Bronchial epithelial cell (primary cell): ENCODE results near the gene SIM2. TPM values are rescaled to one million over a fixed set of nuclear protein-coding genes. Genes with fewer than 3 reads are reported as not detected.

Source experiments
- DNase-seq: peaks from one replicate; pipeline ENCODE4 v3.0.0-alpha.2; 2010; ENCODE audit warnings: low read depth
- FAIRE-seq: peaks from 2 replicates; lab custom pipeline; 2011; peaks lifted over from hg19 to GRCh38; lab: Jason Lieb, UNC
- H3K27me3 ChIP-seq: 2 replicates; pipeline ENCODE4 v1.5.1; 2011; ENCODE audit warnings: low read length; ENCODE audit not compliant: control insufficient read depth, insufficient read depth
- H3K36me3 ChIP-seq: 2 replicates; pipeline ENCODE4 v1.5.1; 2011; ENCODE audit warnings: low read length; ENCODE audit not compliant: control insufficient read depth, insufficient read depth
- H3K4me3 ChIP-seq: 2 replicates; pipeline ENCODE4 v1.5.1; 2011; ENCODE audit warnings: mild to moderate bottlenecking, low read depth, low read length, control low read depth
- total RNA-seq: library from RNA; depleted of rRNA; stranded (reverse); fragments of >200 nt; gene quantifications from 2 replicates; pipeline ENCODE4 v1.2.1, GENCODE V29; 2014
- TF ChIP-seq, protein P1 (sequence below): IDR thresholded peaks from 2 replicates; pipeline ENCODE4 v1.5.1; 2011; ENCODE audit warnings: mild to moderate bottlenecking, moderate library complexity, low read length, control low read depth, inconsistent platforms; ENCODE audit not compliant: insufficient read depth, severe bottlenecking

The SIM2 gene
- total RNA-seq, 1 donor from 2014 or later = 0.26 TPM

DNA sequence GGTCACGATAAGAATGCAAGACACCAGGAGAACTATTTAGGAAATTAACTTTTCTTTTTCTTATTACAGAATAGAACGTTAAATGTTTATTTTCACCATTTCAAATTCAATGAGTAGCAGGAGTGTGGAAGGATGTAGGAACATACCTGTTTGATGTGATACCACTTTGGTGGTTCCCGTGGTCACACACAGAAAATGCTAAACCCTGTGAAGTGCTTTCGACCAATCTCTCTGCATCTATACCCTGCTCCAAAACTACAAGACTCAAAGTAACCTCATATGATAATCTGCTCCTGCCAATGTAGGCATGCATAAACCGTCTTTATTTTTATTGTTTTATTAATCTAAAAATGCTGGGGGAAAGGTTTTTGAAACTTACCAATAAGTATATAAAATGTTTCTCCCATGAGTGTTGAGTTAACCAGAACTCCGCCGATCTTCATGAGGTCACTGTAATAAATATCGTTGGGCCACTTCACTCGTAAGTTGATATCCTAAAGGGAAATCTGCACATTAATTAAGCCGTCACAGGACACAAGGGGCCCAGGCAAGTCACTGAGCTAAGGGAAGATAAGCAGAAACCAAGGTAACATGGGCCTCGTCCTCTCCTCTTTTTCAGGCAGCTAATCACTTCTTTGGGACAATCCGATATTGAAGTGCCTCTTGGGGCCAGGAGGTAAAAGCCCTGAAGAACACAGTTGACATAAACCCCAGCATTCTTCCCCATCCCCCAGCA is 60.6 kb downstream of the SIM2 start:
- DNase-seq = no peak
- H3K36me3 ChIP-seq = no peaks in the 10 kb centered on the region
- no peak overlapping the region for H3K4me3 ChIP-seq
- FAIRE-seq = peak; percentile 28
- TF ChIP-seq, protein P1, sequence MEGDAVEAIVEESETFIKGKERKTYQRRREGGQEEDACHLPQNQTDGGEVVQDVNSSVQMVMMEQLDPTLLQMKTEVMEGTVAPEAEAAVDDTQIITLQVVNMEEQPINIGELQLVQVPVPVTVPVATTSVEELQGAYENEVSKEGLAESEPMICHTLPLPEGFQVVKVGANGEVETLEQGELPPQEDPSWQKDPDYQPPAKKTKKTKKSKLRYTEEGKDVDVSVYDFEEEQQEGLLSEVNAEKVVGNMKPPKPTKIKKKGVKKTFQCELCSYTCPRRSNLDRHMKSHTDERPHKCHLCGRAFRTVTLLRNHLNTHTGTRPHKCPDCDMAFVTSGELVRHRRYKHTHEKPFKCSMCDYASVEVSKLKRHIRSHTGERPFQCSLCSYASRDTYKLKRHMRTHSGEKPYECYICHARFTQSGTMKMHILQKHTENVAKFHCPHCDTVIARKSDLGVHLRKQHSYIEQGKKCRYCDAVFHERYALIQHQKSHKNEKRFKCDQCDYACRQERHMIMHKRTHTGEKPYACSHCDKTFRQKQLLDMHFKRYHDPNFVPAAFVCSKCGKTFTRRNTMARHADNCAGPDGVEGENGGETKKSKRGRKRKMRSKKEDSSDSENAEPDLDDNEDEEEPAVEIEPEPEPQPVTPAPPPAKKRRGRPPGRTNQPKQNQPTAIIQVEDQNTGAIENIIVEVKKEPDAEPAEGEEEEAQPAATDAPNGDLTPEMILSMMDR = no peak
- no peaks in the 10 kb centered on the region for H3K27me3 ChIP-seq

DNA sequence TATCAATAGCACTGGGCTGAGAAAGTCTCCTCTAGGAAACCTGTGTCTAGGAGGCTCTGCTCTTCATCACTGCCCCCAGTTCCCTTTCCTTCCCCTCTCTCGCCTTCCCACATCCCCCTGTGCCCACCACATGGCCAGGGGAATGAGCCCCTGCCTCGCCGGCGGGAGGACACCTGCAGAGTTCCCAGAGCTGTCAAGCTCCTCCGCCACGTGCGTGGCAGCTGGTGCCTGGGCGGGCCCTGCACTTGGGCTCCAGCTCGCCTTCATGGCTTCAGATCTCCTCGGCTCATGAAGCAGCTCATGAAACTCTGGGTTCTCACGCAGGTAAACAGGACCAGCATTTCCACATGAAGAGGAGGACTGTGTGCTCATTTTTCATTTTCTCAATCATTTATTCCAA is 62.8 kb downstream of the SIM2 start:
- no peak for FAIRE-seq
- TF ChIP-seq, protein P1 = no peak
- DNase-seq = no peak
- Histone ChIP-seq H3K4me3 (no peak overlapping the region), H3K36me3 (no peaks in the 10 kb centered on the region), H3K27me3 (no peaks in the 10 kb centered on the region)

DNA sequence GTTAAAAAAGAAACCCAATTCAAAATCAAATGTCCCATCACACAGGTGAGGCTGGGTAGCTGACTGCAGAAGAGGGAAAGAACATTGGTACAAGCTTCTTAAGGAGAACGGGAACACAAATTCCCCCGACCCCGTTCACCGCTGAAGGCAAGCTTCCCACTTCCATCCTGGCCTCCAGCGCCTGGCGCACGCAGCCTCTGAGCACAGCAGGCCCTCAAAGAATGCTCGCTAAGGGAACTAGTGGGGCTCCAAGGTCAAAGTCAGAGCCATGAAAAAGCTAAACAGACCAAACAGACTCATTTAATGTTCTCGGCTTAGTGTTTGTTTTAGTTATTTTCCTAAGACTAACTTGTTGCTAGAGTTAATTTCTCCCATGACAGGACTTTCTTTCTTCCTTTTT is 63.7 kb downstream of the SIM2 start:
- no peak for DNase-seq
- H3K4me3 ChIP-seq = no peak overlapping the region
- TF ChIP-seq, protein P1 = no peak
- H3K27me3 ChIP-seq = no peaks in the 10 kb centered on the region
- H3K36me3 ChIP-seq = no peaks in the 10 kb centered on the region
- no peak for FAIRE-seq

DNA sequence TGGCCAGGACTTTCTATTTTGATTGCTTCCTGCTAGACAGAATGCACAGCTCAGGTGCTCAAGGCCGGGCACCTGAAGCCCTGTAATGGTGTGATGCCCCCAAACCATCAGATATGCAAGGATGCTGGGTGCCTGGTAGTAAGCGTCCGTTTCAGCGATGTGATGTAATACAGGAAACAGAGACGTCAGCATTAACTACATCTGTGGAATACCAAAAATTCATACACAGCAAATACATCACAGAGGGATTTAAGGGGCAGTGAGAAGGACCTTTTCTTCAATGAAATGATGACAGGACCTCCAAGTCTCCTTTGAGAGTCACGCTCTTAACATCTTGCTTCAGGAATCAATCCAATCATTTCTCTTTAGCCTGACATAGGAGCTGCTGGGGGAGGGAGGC is 64.4 kb downstream of the SIM2 start:
- TF ChIP-seq, protein P1 = no peak
- DNase-seq = no peak
- H3K27me3 ChIP-seq = no peaks in the 10 kb centered on the region
- no peak for FAIRE-seq
- no peak overlapping the region for H3K4me3 ChIP-seq
- H3K36me3 ChIP-seq = no peaks in the 10 kb centered on the region

DNA sequence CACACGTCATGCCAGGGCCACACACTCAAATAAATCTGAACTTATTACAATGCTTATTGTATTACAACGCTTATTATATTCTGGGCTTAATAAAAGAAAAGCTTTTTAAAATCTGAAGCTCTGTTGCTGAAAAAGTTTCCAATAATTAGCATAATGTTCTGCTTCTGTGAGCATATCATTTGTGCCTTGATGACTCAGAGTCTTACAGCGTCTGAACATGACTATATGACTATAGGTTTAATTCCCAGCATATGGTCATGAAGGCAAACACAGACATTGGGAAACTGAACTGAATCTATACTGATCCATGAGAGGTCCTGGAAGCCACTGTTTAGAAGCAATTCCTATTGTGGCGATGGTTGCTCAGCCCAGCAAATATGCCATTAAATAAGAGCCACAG is 66.3 kb downstream of the SIM2 start:
- DNase-seq (peak; percentile 74), FAIRE-seq (no peak)
- Histone ChIP-seq H3K27me3 (no peaks in the 10 kb centered on the region), H3K36me3 (no peaks in the 10 kb centered on the region), H3K4me3 (no peak overlapping the region)
- TF ChIP-seq, protein P1 = no peak

DNA sequence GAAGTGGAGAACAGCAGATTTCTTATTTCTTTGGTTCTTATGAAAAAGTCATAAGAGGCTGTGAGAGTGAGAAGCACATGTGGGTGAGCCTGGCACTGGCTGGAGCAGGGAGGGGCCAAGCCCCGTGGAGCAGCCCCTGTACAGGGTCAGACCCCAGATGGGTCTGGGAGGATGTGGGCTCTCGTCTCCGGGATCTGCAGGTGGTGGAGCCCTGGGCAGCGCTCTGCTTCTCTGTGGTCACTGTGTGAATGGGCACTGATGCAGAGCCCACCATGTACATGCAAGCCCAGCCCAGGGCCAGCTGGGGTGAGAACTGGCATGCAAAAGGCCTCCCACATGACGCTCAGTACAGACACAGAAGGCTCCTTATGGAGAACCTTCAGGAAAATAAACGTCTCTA is 67.6 kb downstream of the SIM2 start:
- no peaks in the 10 kb centered on the region for H3K27me3 ChIP-seq
- no peak for DNase-seq
- H3K4me3 ChIP-seq = no peak overlapping the region
- H3K36me3 ChIP-seq = no peaks in the 10 kb centered on the region
- TF ChIP-seq, protein P1 = no peak
- no peak for FAIRE-seq
